ENCODE results near the gene SFTA2.
A peak's percentile ranks its signal among the peaks of the same experiment; 100 is the strongest.

Gene SFTA2

DNA sequence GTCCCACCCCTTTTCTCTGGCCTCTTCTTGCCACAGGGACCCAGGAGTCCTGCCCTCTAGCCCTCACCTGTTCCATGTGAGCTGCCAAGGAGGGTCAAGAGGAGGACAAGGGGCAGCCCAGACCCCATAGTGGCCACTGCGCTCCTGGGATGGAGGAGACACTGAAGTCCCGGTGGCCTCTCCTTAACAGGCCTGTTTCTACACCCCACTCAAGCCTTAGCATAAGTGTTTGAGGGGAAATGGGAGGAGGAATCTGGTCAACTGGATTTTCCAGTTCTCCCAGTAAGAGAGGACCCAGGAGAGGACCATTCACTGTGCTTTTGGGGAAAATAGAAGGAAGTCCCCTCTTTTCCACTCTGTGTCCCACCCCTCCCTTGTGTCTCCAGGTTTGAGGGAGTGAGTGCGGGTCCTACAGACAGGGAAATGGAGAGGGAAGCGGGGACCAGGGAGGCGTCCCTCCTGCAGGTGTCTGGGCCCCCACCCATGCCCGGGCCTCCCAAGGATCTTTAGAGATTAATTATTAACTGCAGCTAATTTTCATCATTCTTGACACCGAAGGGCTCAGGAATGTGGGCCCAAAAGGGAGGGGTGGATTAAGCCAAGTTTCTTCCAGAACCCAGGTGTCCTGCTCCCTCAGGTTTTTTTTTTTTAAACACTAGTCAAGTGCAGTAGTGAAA is at the start of gene SFTA2:
Gene SFTA2 (minus strand): TSS at position 202 of the 677 bp plus-strand sequence. CDS start 74 bp downstream, at position 128.
- DNase-seq, result no peak

- DNase-seq, result no peak
Measured at GRCh38 chr6:30979690-30980089, 47.7 kb upstream of the SFTA2 start.

GRCh38 chr6:30979141-30979540 is 47.2 kb upstream of the SFTA2 start:
- no peak for DNase-seq

DNA sequence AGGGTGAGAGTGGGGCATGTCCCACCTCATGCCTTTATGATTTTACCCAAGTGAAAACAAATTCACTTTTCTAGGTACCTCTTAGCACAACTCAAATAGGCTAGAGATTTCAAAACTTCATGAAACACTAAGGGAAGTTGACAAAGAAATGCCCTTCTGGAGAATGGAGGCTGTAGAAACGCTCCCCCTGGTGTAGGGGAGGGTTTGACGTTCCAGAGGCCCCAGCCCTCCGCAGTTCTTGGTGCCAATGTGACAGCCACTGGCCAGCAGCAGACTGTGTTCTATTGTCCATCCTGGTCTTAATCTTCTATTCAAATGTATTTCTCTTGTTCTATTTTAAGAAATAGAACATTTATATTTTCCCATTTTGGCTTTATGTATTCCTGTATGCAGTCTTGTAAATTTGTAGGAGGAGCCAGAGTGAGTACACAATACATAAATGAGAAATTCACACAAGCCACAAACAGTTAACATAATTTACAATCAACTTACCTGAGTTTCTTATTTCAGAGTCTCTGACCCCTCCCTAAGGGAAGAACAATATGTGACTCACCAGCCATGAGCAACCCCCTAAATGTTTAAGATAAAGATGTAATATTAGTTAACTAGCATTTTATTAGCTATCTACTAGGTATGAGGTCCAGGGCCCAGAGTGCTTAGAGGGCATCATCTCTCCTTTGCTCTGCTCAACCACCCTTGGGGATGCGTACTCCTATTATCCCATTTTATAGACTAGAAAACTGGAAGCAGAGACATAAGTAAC is 42.7 kb upstream of the SFTA2 start:
- no peak for DNase-seq

DNA sequence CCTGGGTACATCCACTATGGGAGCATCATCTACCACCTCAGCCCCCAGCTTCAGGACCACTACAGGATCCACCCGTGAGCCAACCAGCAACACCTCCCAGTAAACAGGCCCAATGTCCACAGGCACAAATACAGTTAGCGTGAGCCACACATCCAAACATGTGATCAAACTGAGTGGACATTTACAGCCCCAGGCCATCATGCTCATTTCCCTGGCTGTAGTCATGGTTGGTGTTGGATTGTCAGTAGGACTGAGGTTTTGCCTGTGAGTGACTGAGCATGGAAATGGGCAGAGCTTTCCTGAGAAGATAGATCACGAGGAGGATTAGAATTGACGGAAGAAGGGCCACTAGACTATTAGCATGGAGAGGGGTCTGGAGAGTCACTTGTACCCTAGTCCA is 40.8 kb upstream of the SFTA2 start:
- no peak for DNase-seq

- DNase-seq, result no peak
Measured at GRCh38 chr6:30970946-30971345, 39.0 kb upstream of the SFTA2 start.

- DNase-seq, result peak in 8 of 51 donors; percentile 2 to 29 (median 6)
Measured at GRCh38 chr6:30969171-30969570, 37.2 kb upstream of the SFTA2 start.

- no peak for DNase-seq
Measured at GRCh38 chr6:30966154-30966553, 34.2 kb upstream of the SFTA2 start.

GRCh38 chr6:30965140-30965601 is 33.2 kb upstream of the SFTA2 start:
- DNase-seq, result no peak

DNA sequence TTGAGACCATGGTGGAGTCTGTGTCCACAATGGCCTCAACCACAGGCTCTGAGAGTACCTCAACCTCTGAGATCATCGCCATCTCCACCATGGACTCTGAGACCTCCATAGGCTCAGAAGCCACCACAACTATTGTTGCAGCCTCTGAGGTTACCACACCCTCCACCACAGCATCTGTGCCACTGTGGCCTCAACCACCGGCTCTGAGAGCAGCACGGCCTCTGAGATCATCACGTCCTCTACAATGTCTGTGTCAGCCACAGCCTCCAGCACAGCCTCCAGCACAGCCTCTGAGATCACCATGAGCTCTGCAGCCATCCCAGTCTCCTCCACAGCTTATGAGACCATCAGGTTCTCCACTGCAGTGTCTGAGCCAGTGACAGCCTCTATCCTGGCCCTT is 32.1 kb upstream of the SFTA2 start:
- DNase-seq, result no peak

GRCh38 chr6:30963641-30964040 is 31.7 kb upstream of the SFTA2 start:
- no peak for DNase-seq

DNA sequence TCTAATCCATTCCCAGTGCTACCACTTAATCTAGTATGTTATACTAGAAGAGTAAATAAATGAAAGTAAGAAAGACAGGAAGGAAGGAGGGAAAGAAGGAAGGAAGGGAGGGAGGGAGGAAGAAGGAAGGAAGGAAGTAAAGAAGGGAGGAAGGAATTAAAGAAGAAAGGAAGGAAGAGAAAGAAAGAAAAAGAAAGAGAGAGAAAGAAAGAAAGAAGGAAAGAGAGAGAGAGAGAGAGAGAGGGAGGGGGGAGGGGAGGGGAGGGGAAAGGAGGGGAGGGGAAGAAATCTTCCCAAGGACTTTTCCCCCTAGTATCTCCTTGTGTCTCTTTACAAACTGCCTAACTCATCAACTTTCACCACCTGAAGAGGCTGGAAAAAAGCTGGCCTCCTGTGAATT is 30.7 kb upstream of the SFTA2 start:
- no peak for DNase-seq

GRCh38 chr6:30960907-30961673 is 29.1 kb upstream of the SFTA2 start:
- no peak for DNase-seq

DNA sequence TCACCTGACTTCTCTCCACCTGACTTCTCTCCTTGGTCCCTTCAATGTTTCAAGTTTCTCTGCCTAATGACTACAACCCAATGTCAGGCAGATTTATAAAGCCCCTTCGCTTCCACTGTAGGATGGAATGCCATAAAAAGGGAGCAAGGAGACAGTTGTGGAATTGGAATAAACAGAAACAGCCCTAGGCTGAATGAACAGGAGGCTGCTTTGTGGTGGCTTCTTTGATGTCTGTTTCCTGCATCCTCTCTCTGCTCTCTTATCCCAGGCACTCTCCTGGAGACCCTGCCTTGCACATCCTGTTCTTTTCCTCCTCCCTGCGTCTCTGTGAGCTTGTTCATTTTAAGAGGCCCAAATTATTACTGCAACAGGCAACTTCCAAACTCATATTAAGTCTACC is 25.7 kb upstream of the SFTA2 start:
- no peak for DNase-seq

DNA sequence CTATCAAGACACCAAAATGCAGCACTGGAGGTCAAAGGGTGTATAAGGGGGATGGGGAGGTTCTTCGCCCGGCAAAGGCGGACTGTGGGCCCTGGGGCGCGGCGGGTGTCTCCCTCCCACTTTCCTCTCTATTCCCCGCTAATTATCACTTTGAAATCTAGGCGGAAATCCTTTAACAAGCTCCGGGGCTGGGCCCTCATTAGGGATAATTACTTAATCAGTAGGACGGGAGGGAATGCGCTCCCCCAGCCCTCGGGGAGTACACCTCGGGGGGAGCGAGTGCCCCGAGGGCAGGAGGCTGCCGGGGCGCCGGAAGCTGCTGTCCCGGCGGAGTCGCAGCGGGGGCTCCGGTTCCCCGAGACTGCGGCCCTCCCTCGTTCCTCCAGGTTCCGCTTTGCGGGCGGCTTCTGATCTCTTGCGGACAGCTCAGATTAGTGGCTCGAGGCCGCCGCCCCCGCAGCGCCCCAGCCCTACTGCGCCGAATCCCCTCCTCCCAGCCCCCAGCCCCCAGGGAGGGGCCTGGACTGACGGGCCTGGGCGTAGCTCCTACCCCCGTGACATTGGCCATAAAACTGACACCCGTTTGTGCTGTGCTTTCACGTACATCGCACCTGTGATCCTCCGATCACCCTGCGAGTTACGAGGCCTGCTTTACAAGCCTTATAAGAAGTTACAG is 23.5 kb upstream of the SFTA2 start:
- peak in 40 of 51 donors; percentile 6 to 73 (median 33) for DNase-seq

- peak in 2 of 51 donors; percentile 4 to 17 for DNase-seq
Measured at GRCh38 chr6:30954631-30955366, 22.8 kb upstream of the SFTA2 start.

- DNase-seq, result no peak
Measured at GRCh38 chr6:30951907-30952469, 20.0 kb upstream of the SFTA2 start.

DNA sequence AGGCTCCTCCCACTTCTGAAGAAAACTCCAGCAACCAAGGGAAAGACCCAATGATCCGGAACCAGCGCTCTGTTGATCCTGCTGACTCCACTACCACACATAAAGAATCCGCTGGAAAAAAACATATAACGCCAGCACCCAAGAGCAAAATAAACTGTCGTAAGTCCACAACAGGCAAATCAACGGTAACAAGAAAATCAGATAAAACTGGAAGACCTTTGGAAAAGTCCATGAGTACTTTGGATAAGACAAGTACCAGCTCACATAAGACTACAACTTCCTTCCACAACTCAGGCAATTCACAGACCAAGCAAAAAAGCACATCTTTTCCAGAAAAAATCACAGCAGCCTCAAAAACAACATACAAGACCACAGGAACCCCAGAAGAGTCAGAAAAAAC is 16.8 kb upstream of the SFTA2 start:
- DNase-seq, result no peak

GRCh38 chr6:30947231-30947630 is 15.3 kb upstream of the SFTA2 start:
- DNase-seq, result no peak

GRCh38 chr6:30945281-30945680 is 13.3 kb upstream of the SFTA2 start:
- no peak for DNase-seq

DNA sequence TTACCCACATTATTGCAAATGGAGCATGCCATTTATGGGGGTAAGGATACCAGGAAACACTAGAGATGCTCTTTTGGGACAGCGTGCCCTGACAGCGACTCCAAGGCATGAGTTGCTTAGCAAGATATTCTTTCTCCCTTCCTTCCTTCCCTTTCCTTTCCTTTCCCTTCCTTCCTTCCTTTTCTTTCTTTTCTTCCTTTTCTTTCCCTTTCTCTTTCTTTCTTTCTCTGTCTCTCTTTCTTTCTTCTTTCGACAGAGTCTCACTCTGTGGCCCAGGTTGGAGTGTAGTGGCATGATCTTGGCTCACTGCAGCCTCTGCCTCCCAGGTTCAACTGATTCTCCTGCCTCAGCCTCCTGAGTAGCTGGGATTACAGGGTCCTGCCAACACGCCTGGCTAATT is 12.1 kb upstream of the SFTA2 start:
- DNase-seq, result no peak

Measured in hypothalamus (tissue), 51 donors.